ENCODE data around the gene DPP10. TPM values are rescaled to one million over a fixed set of nuclear protein-coding genes. Genes with fewer than 3 reads are reported as not detected.

Gene DPP10
- total and polyA plus RNA-seq, 8 donors, result 0.68 to 8.2 (median 4.7) TPM

- DNase-seq, result no peak
- TF ChIP-seq CTCF (IDR thresholded peaks at IDR 0.05), result no peak
- no peak overlapping the region for H3K27ac ChIP-seq
- no peaks in the 10 kb centered on the region for H3K36me3 ChIP-seq
- no peaks in the 10 kb centered on the region for H3K4me1 ChIP-seq
- intact Hi-C loops (cut with DNase I), result no loop called here
- no peaks in the 10 kb centered on the region for H3K27me3 ChIP-seq
- no peak for ATAC-seq
- H3K9me3 ChIP-seq, result peaks cover 0 to 3% of the 10 kb centered on the region in 2 donors
- H3K4me3 ChIP-seq, result no peak overlapping the region
Measured at GRCh38 chr2:115573756-115574155, 1131.3 kb downstream of the DPP10 start.

GRCh38 chr2:115574667-115575066, 1132.2 kb downstream of the DPP10 start:
- intact Hi-C loops (cut with DNase I), result no loop called here
- ATAC-seq, result no peak
- Histone ChIP-seq H3K27me3 (no peaks in the 10 kb centered on the region), H3K27ac (no peak overlapping the region), H3K9me3 (peaks cover 0 to 3% of the 10 kb centered on the region in 2 donors), H3K36me3 (no peaks in the 10 kb centered on the region), H3K4me1 (no peaks in the 10 kb centered on the region), H3K4me3 (no peak overlapping the region)
- no peak for TF ChIP-seq CTCF (IDR thresholded peaks at IDR 0.05)
- DNase-seq, result no peak

DNA sequence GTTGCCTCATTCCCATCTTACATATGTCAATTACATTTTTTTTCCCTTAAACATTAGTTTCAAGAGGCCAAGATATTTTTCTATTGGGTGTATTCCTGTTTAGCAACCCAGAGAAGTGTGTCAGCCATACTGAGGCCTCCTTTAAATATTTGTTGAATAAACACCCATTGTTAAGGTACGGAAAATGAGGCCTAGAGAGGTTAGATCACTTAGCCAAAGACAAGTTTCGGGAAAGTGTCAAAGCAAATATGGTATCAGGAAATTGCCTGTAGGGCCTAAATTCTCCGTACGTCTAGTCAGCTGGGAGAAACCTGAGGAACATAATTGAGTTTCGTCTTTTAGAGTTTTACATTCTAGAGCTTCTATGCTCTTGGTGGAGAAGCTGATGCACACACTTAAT, 1138.3 kb downstream of the DPP10 start:
- intact Hi-C loops (cut with DNase I), result no loop called here
- TF ChIP-seq CTCF (IDR thresholded peaks at IDR 0.05), result no peak
- no peak overlapping the region for H3K27ac ChIP-seq
- H3K36me3 ChIP-seq, result no peaks in the 10 kb centered on the region
- no peak for DNase-seq
- ATAC-seq, result peak; percentile 62
- H3K27me3 ChIP-seq, result no peaks in the 10 kb centered on the region
- no peaks in the 10 kb centered on the region for H3K9me3 ChIP-seq
- no peak overlapping the region for H3K4me3 ChIP-seq
- H3K4me1 ChIP-seq, result no peaks in the 10 kb centered on the region

DNA sequence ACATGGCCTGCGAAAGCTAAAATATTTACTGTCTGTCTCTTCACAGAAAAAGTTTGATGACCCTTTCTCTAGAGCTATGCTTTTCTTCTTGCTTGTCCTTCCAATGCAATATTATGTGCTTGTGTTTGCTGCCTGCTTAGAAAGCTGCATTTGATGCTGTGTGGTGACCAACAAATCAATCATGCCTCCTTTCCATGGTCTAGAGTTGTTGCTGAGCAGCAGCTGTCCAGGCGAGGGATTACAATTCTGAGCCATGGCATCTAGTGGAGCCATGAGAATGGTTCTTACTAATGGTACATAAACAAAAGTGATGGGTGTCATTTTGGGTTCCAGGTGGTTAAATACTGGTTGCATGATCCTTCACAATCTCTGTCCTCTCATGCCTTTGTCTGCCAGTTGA, 1142.1 kb downstream of the DPP10 start:
- no peak for ATAC-seq
- TF ChIP-seq CTCF (IDR thresholded peaks at IDR 0.05), result no peak
- intact Hi-C loops (cut with DNase I), result no loop called here

GRCh38 chr2:115596659-115597375, 1154.4 kb downstream of the DPP10 start:
- TF ChIP-seq CTCF (IDR thresholded peaks at IDR 0.05), result no peak

More for the DNA sequence above, 1142.1 kb downstream of the DPP10 start:
- H3K9me3 ChIP-seq, result no peaks in the 10 kb centered on the region
- H3K4me1 ChIP-seq, result no peaks in the 10 kb centered on the region
- H3K27me3 ChIP-seq, result no peaks in the 10 kb centered on the region
- no peak overlapping the region for H3K4me3 ChIP-seq
- no peak overlapping the region for H3K27ac ChIP-seq
- no peaks in the 10 kb centered on the region for H3K36me3 ChIP-seq
- no peak for DNase-seq

More at GRCh38 chr2:115596659-115597375, 1154.4 kb downstream of the DPP10 start:
- Histone ChIP-seq H3K27me3 (no peaks in the 10 kb centered on the region), H3K27ac (no peak overlapping the region), H3K9me3 (peaks cover 0 to 33% of the 10 kb centered on the region in 2 donors), H3K36me3 (no peaks in the 10 kb centered on the region), H3K4me1 (no peaks in the 10 kb centered on the region), H3K4me3 (no peak overlapping the region)
- ATAC-seq (no peak), DNase-seq (no peak)
- intact Hi-C loops (cut with DNase I), result no loop called here

Data from left lung (tissue), 10 donors.